Epithelial cell of esophagus (primary cell): ENCODE data around the gene COTL1.
A peak's percentile ranks its signal among the peaks of the same experiment; 100 is the strongest.

ENCODE experiments used
- DNase-seq: peaks from one replicate; pipeline ENCODE4 v3.0.0; 2010; ENCODE audit warnings: low read depth
- H3K4me3 ChIP-seq: 2 replicates; pipeline ENCODE4 v1.5.1; 2011; ENCODE audit warnings: mild to moderate bottlenecking, low read length, control low read depth
- CTCF ChIP-seq: IDR thresholded peaks from 2 replicates; pipeline ENCODE4 v1.5.1; 2011; ENCODE audit warnings: low read depth, mild to moderate bottlenecking, low read length, control low read depth, inconsistent platforms; ENCODE audit not compliant: insufficient read depth; ENCODE audit errors: missing control alignments

The COTL1 gene

DNA sequence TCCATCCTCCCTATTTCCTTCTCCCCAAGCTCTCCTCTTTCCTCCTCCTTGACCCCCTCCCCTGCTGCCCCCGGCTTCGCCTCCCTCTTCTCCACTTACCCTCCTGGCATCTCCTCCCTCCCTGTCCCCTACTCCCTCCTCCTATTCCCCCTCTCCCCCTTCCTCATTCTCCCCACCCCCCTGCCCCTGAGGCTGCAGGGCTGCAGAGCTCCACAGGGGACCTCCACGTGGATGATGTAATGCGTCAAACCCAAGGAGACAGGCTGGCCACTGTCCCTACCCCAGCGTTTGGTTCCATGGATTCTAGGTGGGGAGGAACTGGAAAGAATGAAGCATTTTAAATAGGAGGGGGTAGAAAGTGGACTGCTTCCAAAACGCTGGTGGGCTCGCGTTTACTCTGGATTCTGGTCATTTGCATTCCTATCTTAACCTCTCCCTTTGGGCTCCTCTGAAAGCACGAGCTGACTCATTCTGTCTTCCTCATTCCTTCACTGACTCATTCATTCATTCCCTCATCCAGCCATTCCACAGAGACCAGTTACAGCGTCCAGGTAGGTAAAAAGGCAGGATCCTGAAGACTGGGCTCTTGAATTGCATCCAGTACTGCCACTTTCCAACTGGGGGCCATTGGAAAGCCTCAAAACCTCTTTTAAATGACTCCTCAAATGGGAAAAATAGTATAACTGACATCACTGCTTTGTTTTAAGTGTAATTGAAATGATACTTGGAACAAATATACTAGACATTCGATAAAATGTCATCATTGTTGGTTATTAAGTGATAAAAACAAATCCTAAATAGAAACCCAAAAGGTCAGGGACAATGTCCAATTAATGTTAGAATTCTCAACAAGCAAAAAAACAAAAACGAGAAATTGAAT is 943 bp upstream of the COTL1 start:
- peak; percentile 12 for TF ChIP-seq CTCF
- H3K4me3 ChIP-seq, result peak overlapping the region; percentile 19
- DNase-seq, result peak; percentile 96

DNA sequence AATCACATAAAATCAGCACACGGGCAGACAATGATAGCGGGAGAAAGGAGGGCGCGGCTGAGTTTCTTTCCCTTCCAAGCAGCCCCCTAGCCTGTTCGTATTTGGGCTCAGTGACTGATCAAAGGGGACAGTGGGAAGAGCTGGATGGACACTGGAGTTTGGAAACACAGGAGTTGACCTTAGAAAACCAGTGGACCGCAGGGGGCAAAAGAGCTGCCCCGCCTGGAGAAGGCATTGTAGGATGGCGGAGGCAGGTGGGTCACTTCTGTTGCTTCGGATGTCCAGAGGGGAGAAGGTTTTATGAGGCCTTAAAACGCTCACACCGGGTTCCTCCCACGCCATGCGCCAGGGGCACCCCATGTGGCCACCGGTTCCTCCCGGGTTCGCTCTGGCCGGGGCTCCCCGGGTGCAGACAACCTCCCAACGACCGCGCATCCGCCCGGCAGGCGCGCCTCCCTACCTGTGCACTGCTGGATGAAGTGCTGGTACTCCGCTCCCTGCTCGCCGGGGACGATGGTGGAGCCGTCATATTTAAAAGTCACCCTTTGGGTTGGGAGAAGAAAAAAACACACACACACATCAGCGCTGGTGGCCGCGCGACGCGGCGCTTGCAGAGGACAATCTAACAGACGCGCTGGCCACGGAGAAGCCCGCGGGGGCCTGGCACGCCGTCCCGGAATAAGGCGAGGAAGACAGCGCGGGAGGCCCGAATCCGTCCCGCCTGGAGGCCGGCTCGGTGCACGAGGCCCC is 662 bp downstream of the COTL1 start:
- H3K4me3 ChIP-seq, result peak overlapping the region; percentile 65
- peak; percentile 50 for DNase-seq
- TF ChIP-seq CTCF, result no peak

DNA sequence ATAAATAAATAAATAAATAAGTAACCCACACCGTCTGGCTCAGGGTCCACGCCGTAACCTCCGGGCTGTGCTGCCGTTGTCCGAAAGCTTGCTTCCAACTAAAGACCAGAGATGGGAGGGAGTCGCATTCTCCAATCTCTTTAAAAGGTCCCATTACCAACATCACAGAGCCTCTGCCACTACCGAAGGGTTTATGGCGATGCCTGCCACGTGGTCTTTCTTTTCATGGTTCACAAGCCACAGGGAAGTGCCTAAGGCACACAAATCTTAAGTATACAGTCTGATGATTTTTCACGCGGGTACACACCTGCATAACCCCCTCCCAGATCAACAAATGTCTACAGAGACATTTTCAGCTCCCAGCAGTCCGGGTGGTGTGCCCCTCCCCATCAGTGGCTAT is 1.4 kb downstream of the COTL1 start:
- TF ChIP-seq CTCF, result no peak
- DNase-seq, result peak; percentile 34
- H3K4me3 ChIP-seq, result peak overlapping the region; percentile 65

DNA sequence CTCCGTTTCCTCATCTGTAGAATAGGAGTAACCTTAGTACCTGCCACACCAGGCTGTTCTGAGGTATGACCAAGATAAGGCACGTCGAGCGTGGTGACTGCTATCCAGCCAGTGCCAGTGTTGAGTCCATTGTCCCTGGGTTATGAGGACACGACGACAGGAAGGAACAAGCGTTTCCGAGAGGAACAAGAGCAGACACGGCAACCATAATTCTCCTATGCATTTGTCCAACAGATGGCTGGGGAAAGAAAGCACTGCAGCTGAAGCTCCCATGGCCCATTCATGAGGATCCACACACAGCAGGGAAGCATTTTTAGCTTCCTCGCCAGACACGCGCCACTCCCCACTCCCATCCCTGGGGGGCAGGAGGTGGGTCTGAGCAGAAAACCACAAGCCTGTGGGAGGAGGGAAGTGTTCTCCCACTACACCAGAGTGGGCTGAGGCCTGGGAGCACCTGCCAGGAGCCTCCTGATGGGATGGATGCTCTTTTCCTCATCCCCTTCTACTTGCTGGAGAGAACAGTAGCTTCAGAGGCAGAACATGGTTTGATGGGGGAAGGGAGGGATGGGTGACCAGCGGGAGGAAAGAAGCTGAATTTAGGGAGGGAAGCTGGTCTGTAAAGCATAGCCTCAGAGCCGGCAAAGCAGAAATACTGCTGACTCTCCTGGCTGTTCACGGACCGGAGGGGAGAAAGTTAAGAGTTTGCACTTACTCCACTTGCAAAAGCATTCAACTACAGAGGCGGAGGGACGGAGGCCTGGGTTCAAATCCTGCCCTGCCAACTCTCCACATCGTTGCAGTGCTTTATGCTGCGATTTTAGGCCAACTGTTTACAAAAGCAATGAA is 2.7 kb downstream of the COTL1 start:
- no peak for TF ChIP-seq CTCF
- no peak for DNase-seq
- H3K4me3 ChIP-seq, result no peak overlapping the region

DNA sequence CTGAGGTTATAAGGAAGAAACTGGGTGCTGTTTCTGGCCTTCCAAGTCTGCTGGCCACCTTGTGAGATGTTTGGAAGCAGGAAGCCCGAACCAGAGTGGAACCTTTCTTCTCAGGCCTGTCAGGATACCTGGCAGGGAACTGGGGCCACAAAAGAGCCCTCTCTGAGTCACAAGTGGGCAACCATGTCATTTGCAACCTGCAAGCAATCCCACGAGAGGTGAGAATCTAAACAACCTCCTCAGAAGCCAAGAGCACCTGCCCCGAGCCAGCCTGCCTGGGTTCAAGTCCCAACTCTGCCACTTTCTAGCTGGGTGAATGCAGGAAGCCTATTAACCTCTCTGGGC is 3.3 kb downstream of the COTL1 start:
- TF ChIP-seq CTCF, result no peak
- no peak overlapping the region for H3K4me3 ChIP-seq
- DNase-seq, result no peak

DNA sequence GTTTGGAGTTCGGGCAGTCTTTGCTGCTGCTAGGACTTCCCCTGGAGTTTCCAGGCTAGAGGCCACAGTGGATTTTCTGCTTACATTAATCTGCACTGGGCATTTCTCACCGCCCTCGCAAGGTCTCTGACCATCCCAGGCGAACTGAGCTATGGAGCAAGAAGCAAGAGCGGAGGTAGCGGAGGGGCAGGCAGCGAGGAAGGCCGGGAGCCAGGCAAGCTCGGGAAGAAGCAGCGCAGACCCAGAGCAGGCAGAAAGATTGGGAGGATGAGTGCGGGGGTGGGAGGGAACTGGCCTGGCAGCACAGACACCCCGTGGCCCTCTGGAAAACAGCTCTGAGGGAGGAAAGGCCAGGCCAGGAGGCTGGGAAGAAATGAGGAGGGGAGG is 3.8 kb downstream of the COTL1 start:
- H3K4me3 ChIP-seq, result no peak overlapping the region
- TF ChIP-seq CTCF, result no peak
- no peak for DNase-seq
